NT2/D1 (cell line): ENCODE measurements around the gene NR4A2.
A peak's percentile ranks its signal among the peaks of the same experiment; 100 is the strongest.

Experiments used
- DNase-seq: peaks from one replicate; pipeline ENCODE4 v3.0.0-alpha.2; 2011; ENCODE audit warnings: low read depth, low spot score
- H3K27me3 ChIP-seq: 2 replicates; pipeline ENCODE4 v1.6.0; 2011; ENCODE audit warnings: mild to moderate bottlenecking; ENCODE audit not compliant: insufficient read length, insufficient read depth
- H3K36me3 ChIP-seq: 2 replicates; pipeline ENCODE4 v1.6.1; 2011; ENCODE audit warnings: mild to moderate bottlenecking, low read length, mixed read lengths; ENCODE audit not compliant: insufficient read depth, insufficient read length
- H3K4me1 ChIP-seq: 2 replicates; pipeline ENCODE4 v1.5.1; 2011; ENCODE audit not compliant: insufficient read depth, insufficient read length
- H3K4me3 ChIP-seq: 2 replicates; pipeline ENCODE4 v1.5.1; 2011; ENCODE audit warnings: low read depth; ENCODE audit not compliant: insufficient read length
- H3K9ac ChIP-seq: 2 replicates; pipeline ENCODE4 v1.6.0; 2011; ENCODE audit warnings: low read depth; ENCODE audit not compliant: insufficient read length
- H3K9me3 ChIP-seq: 2 replicates; pipeline ENCODE4 v1.5.1; 2011; ENCODE audit warnings: mild to moderate bottlenecking, low read length; ENCODE audit not compliant: insufficient read depth
- SUZ12 ChIP-seq: IDR thresholded peaks from 2 replicates; pipeline ENCODE4 v1.6.1; 2011; ENCODE audit not compliant: insufficient read length, insufficient read depth; ENCODE audit errors: extremely low read depth
- YY1 ChIP-seq: IDR thresholded peaks from 2 replicates; pipeline ENCODE4 v1.6.1; 2011; ENCODE audit not compliant: insufficient read length, insufficient read depth
- ZNF274 ChIP-seq: IDR thresholded peaks from 2 replicates; pipeline ENCODE4 v1.6.1; 2011; ENCODE audit warnings: mild to moderate bottlenecking, low read depth, low read length

Gene NR4A2

DNA sequence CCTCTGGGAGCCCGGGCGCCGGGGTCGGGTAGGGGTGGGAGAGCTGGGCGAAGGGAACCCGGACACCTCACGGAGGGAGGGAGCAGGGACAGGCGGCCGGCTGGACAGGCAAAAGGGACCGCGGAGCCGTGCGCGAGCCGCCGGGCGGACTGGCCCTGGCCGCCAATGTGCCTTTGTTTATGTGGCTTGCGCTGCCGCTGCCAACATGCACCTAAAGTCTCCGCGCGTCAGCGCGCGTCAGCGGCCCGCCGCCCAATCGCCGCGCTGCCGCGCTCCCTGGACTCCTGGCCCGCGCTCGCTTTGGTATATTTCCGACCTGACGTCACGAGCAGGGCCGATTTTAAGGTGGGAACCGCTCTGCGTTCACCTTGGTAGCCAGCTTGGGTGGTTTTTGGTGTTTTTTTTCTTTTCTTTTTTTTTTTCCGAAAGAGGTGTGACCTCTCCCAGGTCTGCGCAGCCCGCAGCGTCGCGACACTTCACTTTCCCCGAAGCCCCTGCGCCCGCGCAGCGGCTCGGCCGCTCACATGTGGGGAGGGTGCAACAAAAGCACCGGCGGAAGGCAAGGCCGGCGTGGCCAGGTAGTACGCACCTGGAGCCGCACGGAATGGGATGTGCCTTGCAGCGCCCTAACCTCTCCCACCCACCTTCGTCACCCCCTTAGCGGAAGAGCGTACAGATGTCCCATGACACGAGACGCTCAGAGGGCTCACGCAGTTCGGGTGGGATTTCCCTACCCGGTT, at the start of gene NR4A2:
TSS of gene NR4A2 (minus strand) at position 188 of the 740 bp plus-strand sequence. CDS start 2,535 bp downstream, outside the sequence.
- H3K4me3 ChIP-seq: peak within 1 kb of the TSS; percentile 59
- peak within 1 kb of the TSS; percentile 87 for H3K9ac ChIP-seq
- H3K27me3 ChIP-seq: peaks cover 35% of the 10 kb centered on the region
- no peaks in the 10 kb centered on the region for H3K4me1 ChIP-seq
- TF ChIP-seq ZNF274 (no peak), SUZ12 (no peak), YY1 (no peak)
- peak; percentile 71 for DNase-seq
- no peaks in the 10 kb centered on the region for H3K9me3 ChIP-seq
- peaks cover 4% of the 10 kb centered on the region for H3K36me3 ChIP-seq

DNA sequence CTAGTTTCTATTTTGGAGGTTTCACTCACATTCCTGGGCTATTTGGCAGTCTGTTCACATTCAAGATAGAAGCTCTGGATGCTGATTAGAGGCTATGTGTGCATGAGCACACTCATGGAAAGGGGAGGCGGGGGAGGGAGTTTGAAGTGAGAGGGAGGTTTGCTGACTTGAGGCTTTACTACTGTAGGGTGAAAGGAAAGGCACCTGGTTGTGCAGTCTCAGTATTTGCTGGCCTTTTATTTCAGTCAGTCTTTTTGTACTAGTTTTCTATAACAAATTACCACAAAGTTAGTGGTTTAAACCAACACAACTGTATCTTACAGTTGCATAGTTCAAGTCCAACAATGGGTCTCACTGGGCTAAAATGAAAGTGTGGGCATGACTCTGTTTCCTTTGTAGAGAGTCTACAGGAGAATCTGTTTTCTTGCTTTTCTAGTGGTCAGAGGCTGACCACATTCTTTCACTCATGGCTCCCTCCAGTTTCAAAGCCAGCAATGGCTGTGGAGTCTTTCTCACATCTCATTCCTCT, 47.7 kb upstream of the NR4A2 start:
- Histone ChIP-seq H3K4me1 (no peaks in the 10 kb centered on the region), H3K4me3 (no peak overlapping the region), H3K36me3 (no peaks in the 10 kb centered on the region), H3K9ac (no peak overlapping the region), H3K27me3 (no peaks in the 10 kb centered on the region), H3K9me3 (peaks cover 8% of the 10 kb centered on the region; the same call in 1 of the 2 replicates)
- no peak for DNase-seq
- no peak for TF ChIP-seq ZNF274
- no peak for TF ChIP-seq YY1
- TF ChIP-seq SUZ12: no peak

DNA sequence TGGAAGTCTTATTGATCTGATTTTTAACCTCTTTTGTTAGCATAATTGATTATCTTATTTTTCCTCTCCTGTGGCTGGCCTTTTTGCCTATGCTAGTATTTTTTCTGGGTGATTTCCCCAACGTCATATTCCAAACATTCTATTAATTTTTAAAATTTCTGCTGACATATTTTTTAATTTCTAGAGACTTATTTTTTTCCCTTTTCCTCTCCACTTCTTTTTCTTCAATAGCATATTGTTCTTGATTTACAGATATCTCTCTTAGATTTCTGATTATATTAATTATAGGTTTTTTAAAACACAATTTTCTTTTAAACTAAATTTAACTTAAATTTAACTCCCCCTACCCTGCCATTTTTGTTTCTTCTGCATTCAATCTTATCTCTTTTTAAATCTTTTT, 47.2 kb upstream of the NR4A2 start:
- TF ChIP-seq SUZ12: no peak
- TF ChIP-seq YY1: no peak
- TF ChIP-seq ZNF274: no peak
- Histone ChIP-seq H3K4me1 (no peaks in the 10 kb centered on the region), H3K9me3 (peaks cover 8% of the 10 kb centered on the region; the same call in 1 of the 2 replicates), H3K27me3 (no peaks in the 10 kb centered on the region), H3K36me3 (no peaks in the 10 kb centered on the region), H3K4me3 (no peak overlapping the region), H3K9ac (no peak overlapping the region)
- DNase-seq: no peak

DNA sequence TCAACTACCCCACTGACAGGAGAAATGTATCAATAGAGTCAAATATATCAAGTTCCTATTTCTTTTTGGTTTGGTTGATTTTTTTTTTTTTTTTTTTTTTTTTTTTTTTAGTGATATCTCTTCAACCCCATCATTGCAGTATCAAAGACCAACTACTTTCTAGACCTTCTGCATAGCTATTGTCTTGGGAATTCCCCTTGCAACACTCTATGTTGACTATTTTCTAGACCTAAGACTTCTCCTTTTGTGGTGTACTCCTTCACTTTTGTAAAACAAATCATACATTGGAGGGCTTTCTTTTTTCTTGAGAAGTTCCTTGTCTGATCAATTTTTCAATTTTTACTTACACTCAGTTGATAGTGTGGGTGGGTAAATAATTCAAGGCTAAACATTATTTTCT, 46.5 kb upstream of the NR4A2 start:
- H3K9ac ChIP-seq: no peak overlapping the region
- TF ChIP-seq SUZ12: no peak
- TF ChIP-seq YY1: no peak
- no peak for TF ChIP-seq ZNF274
- H3K36me3 ChIP-seq: no peaks in the 10 kb centered on the region
- H3K9me3 ChIP-seq: peaks cover 8% of the 10 kb centered on the region; the same call in 1 of the 2 replicates
- no peak overlapping the region for H3K4me3 ChIP-seq
- H3K27me3 ChIP-seq: no peaks in the 10 kb centered on the region
- no peaks in the 10 kb centered on the region for H3K4me1 ChIP-seq
- DNase-seq: no peak

DNA sequence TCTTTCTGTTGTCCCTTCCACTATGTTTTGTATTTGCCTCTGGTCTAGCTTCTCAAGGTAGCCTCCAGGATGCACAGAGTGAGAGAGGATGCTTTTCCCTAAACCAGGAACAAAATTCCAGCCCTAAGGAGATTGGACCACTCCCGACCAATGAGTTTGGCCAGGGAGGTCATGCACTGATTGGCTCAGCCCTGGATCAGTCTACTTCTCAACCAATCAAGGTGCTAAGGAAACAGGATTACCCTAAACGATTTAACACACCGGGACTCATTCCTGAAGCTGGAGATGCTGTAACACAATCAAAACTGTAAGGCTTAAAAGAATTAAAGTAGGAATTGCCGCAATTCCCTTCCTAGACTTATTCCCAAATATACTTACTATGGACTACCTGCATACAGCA, 34.2 kb upstream of the NR4A2 start:
- Histone ChIP-seq H3K9ac (no peak overlapping the region), H3K36me3 (no peaks in the 10 kb centered on the region), H3K4me1 (no peaks in the 10 kb centered on the region), H3K27me3 (no peaks in the 10 kb centered on the region), H3K9me3 (no peaks in the 10 kb centered on the region), H3K4me3 (no peak overlapping the region)
- no peak for DNase-seq
- TF ChIP-seq YY1 (no peak), ZNF274 (no peak), SUZ12 (no peak)

DNA sequence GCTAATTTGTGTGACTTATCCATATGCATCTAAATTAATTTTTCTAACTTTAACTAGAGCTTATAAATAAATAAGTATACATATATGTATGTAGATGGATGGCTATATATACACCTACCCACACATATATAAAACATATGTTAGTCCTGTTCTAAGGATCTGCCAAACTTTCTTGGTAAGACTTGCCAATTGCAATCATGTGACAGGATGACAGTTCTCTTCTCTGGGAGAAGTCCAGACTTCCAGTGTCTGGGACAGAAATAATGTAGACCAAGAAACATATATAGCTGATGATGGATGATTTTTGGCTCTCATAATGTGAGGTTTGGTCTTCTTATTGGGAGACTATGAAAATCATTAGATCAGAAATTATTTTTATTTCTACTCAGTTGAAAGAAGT, 30.6 kb upstream of the NR4A2 start:
- H3K9me3 ChIP-seq: no peaks in the 10 kb centered on the region
- no peaks in the 10 kb centered on the region for H3K36me3 ChIP-seq
- DNase-seq: no peak
- no peaks in the 10 kb centered on the region for H3K27me3 ChIP-seq
- no peaks in the 10 kb centered on the region for H3K4me1 ChIP-seq
- TF ChIP-seq YY1 (no peak), ZNF274 (no peak), SUZ12 (no peak)
- no peak overlapping the region for H3K9ac ChIP-seq
- H3K4me3 ChIP-seq: no peak overlapping the region

DNA sequence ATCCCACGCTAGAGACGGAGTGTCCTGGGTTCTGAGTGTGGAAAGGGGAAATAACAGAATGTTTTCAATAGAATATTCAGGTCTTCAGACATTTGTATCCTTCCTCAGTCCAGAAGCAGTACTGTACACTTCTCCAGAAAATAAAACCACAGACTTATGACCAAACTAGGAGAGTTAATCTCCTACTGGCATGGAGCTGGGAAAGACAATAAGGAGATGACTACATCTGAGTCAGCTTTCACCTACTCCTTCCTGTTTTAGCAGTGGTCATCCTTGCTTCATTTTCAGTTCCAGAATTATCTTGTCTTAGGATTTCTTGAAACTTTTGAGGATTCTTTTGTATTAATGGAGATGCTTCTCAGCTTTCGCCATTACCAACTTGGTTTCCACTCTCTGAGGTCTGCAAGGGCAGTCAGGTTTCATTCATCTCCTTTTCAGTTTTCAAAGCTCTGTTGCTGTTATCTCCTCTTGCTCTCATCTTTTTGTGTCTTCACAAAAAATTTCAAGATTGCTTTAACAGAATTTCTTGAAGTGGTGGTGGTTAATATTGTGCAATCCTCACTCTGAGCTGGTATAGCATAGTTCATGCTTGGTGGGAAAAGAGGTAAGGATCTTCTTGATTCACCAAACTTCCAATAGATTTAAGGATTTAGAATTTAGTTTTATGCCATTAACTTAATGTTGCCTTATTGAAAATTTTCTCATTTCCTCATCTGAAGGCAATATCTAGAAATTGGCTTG, 23.7 kb upstream of the NR4A2 start:
- Histone ChIP-seq H3K27me3 (no peaks in the 10 kb centered on the region), H3K4me1 (no peaks in the 10 kb centered on the region), H3K9me3 (no peaks in the 10 kb centered on the region), H3K36me3 (no peaks in the 10 kb centered on the region), H3K4me3 (no peak overlapping the region), H3K9ac (no peak overlapping the region)
- TF ChIP-seq ZNF274: no peak
- no peak for TF ChIP-seq SUZ12
- TF ChIP-seq YY1: no peak
- DNase-seq: no peak
